GM12891 (cell line): Measurements from ENCODE around the gene KIF2B.

Experiments
- POLR2A ChIP-seq: IDR thresholded peaks from 2 replicates; pipeline ENCODE4 v1.6.1; 2011; ENCODE audit warnings: low read depth, low read length, control low read depth
- POLR2AphosphoS5 ChIP-seq: IDR thresholded peaks from 2 replicates; pipeline ENCODE4 v1.6.1; 2011; ENCODE audit warnings: low read depth, low read length, control low read depth
- POU2F2 ChIP-seq: IDR thresholded peaks from 2 replicates; pipeline ENCODE4 v1.6.1; 2011; ENCODE audit warnings: low read depth, mild to moderate bottlenecking, control low read depth, low read length, moderate library complexity
- TAF1 ChIP-seq: IDR thresholded peaks from 2 replicates; pipeline ENCODE4 v1.6.1; 2011; ENCODE audit warnings: low read depth, low read length, control low read depth

DNA sequence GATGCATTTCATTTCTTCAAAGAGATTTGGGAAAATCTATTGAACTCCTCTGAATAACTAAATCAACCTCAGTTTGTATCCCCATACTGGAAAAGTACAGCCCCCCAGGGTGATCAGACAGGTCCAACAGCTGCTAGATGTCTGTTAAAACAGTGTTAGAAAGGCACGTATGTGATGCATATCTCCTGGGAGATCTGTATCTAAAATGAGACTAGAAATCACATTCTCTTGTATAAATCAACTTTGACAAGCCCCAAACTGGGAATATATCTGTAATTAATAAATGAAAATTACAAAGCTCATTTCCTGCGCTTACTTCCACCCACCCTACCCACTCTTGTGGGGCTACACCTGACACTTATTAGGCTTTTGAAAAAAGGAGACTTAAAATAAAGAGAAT lies 3.8 kb upstream of the KIF2B start:
- TF ChIP-seq POLR2A (no peak), POLR2AphosphoS5 (no peak), POU2F2 (no peak), TAF1 (no peak)
